ENCODE results near the gene LIN7B. TPM values are rescaled to one million over a fixed set of nuclear protein-coding genes. Genes with fewer than 3 reads are reported as not detected.

LIN7B gene
- total RNA-seq, 1 donor from 2014 or later: 23.8 TPM

DNA sequence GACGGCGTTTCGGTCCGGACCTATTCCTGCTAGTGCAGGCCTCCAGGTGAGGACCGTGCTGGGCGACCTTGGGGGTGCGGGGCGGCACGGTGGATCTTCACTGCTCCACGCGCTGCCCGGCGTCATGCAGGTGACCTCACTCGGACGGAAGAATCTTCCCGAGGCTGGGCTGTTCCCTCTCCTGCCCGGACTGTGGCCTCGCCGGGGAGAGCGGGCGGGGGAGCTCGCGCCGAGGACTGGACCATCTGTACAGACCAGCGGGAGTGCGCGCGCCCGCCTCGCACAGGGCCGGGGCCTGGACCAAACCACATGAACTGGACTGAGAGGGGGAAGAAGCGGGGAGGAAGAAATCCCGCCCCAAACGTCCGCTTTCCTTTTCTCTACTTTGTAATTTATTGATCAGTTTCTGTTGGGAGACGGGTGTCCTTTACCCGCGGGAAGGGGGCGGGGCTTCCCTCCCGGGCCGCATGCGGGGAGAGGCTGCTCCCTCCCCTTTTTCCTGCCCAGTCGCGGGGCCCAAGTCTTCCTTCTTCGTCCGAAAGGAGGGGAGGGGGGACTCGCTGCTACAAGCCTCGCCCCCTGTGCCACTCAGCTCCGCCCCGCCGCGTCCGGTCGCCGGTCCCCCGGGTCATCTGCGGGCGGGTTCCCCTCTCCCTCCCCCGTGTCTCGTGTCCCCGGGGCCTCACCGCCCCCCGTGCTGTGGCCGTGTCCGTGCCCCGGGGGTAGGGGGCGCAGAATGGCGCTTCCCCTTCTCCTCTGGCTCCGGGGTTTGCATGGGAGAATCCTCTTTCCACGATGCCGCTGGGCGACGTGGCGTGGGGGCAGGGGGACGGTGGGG, 36.2 kb downstream of the LIN7B start:
- no peaks in the 10 kb centered on the region for H3K27me3 ChIP-seq
- H3K9me3 ChIP-seq: no peaks in the 10 kb centered on the region
- H3K4me1 ChIP-seq: peaks cover 47% of the 10 kb centered on the region
- DNase-seq (ENCODE audit: extremely low spot score in 2 of 2): no peak
- H3K27ac ChIP-seq: peak overlapping the region; percentile 66
- no peaks in the 10 kb centered on the region for H3K36me3 ChIP-seq
- TF ChIP-seq, protein P1, sequence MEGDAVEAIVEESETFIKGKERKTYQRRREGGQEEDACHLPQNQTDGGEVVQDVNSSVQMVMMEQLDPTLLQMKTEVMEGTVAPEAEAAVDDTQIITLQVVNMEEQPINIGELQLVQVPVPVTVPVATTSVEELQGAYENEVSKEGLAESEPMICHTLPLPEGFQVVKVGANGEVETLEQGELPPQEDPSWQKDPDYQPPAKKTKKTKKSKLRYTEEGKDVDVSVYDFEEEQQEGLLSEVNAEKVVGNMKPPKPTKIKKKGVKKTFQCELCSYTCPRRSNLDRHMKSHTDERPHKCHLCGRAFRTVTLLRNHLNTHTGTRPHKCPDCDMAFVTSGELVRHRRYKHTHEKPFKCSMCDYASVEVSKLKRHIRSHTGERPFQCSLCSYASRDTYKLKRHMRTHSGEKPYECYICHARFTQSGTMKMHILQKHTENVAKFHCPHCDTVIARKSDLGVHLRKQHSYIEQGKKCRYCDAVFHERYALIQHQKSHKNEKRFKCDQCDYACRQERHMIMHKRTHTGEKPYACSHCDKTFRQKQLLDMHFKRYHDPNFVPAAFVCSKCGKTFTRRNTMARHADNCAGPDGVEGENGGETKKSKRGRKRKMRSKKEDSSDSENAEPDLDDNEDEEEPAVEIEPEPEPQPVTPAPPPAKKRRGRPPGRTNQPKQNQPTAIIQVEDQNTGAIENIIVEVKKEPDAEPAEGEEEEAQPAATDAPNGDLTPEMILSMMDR (IDR thresholded peaks at IDR 0.05): no peak
- TF ChIP-seq POLR2AphosphoS5 (IDR thresholded peaks at IDR 0.05; ENCODE audit: insufficient read depth in 1 of 2, low read depth in 1 of 2): peak; percentile 65 to 66
- peak in 1 of 2 donors; percentile 4 for TF ChIP-seq POLR2A (IDR thresholded peaks at IDR 0.05)
- peak overlapping the region; percentile 55 to 84 for H3K4me3 ChIP-seq
- intact Hi-C loops (cut with DNase I): no loop called here

GRCh38 chr19:49150944-49151243, 36.7 kb downstream of the LIN7B start:
- no peak for DNase-seq (ENCODE audit: extremely low spot score in 2 of 2)
- peaks cover 45% of the 10 kb centered on the region for H3K4me1 ChIP-seq
- TF ChIP-seq POLR2AphosphoS5 (IDR thresholded peaks at IDR 0.05; ENCODE audit: insufficient read depth in 1 of 2, low read depth in 1 of 2) (no peak), POLR2A (IDR thresholded peaks at IDR 0.05) (no peak)
- TF ChIP-seq, protein P1 (IDR thresholded peaks at IDR 0.05): no peak
- H3K9me3 ChIP-seq: no peaks in the 10 kb centered on the region
- H3K4me3 ChIP-seq: peak overlapping the region; percentile 55 to 84
- H3K27me3 ChIP-seq: no peaks in the 10 kb centered on the region
- H3K27ac ChIP-seq: peak overlapping the region; percentile 66
- H3K36me3 ChIP-seq: no peaks in the 10 kb centered on the region
- intact Hi-C loops (cut with DNase I): no loop called here

- no peak for DNase-seq (ENCODE audit: extremely low spot score in 2 of 2)
- H3K9me3 ChIP-seq: no peaks in the 10 kb centered on the region
- peak overlapping the region; percentile 66 for H3K27ac ChIP-seq
- intact Hi-C loops (cut with DNase I): no loop called here
- peaks cover 39% of the 10 kb centered on the region for H3K4me1 ChIP-seq
- no peaks in the 10 kb centered on the region for H3K27me3 ChIP-seq
- H3K36me3 ChIP-seq: no peaks in the 10 kb centered on the region
- TF ChIP-seq POLR2A (IDR thresholded peaks at IDR 0.05) (no peak), POLR2AphosphoS5 (IDR thresholded peaks at IDR 0.05; ENCODE audit: insufficient read depth in 1 of 2, low read depth in 1 of 2) (peak; percentile 20 to 37)
- peak overlapping the region in 1 of 2 donors; percentile 55 for H3K4me3 ChIP-seq
These were observed 37.3 kb downstream of the LIN7B start for GRCh38 chr19:49151267-49152118.

- no peak for DNase-seq (ENCODE audit: extremely low spot score in 2 of 2)
- Histone ChIP-seq H3K36me3 (no peaks in the 10 kb centered on the region), H3K27ac (no peak overlapping the region), H3K4me3 (no peak overlapping the region), H3K9me3 (no peaks in the 10 kb centered on the region), H3K4me1 (peaks cover 39% of the 10 kb centered on the region), H3K27me3 (no peaks in the 10 kb centered on the region)
- TF ChIP-seq POLR2A (IDR thresholded peaks at IDR 0.05): no peak
- TF ChIP-seq POLR2AphosphoS5 (IDR thresholded peaks at IDR 0.05; ENCODE audit: insufficient read depth in 1 of 2, low read depth in 1 of 2): no peak
- TF ChIP-seq, protein P1 (IDR thresholded peaks at IDR 0.05): no peak
- intact Hi-C loops (cut with DNase I): no loop called here
These were observed 38.0 kb downstream of the LIN7B start for GRCh38 chr19:49152119-49152550.

- no peak overlapping the region for H3K4me3 ChIP-seq
- TF ChIP-seq POLR2AphosphoS5 (IDR thresholded peaks at IDR 0.05; ENCODE audit: insufficient read depth in 1 of 2, low read depth in 1 of 2) (no peak), POLR2A (IDR thresholded peaks at IDR 0.05) (no peak)
- TF ChIP-seq, protein P1 (IDR thresholded peaks at IDR 0.05): no peak
- H3K27ac ChIP-seq: no peak overlapping the region
- DNase-seq (ENCODE audit: extremely low spot score in 2 of 2): no peak
- peaks cover 43% of the 10 kb centered on the region for H3K4me1 ChIP-seq
- no peaks in the 10 kb centered on the region for H3K36me3 ChIP-seq
- intact Hi-C loops (cut with DNase I): no loop called here
- no peaks in the 10 kb centered on the region for H3K9me3 ChIP-seq
- no peaks in the 10 kb centered on the region for H3K27me3 ChIP-seq
These were observed 39.1 kb downstream of the LIN7B start for GRCh38 chr19:49153167-49153809.
